CD4-positive, alpha-beta T cell (primary cell): ENCODE data around the gene DRC7. TPM values are rescaled to one million over a fixed set of nuclear protein-coding genes. Genes with fewer than 3 reads are reported as not detected.

Experiments
- ATAC-seq: fragments of 200-7000 bp; cut with Tn5 transposase; one replicate; pipeline ENCODE4 v1.10.0; 2022; ENCODE audit warnings: mild to moderate bottlenecking; ENCODE audit not compliant: poor library complexity
- CTCF ChIA-PET: fragments of 350-600 bp; sonication (Branson Sonifier 250); formaldehyde crosslinking; loops from one replicate; lab custom pipeline; 2021; ENCODE audit warnings: antibody characterized with exemption, inconsistent platforms; lab: Charles Lee
- POLR2A ChIA-PET: fragments of 350-600 bp; sonication (Branson Sonifier 250); formaldehyde crosslinking; loops from one replicate; lab custom pipeline; 2021; ENCODE audit warnings: antibody characterized with exemption, inconsistent platforms; lab: Charles Lee
- DNase-seq, 14 experiments: peaks; one replicate each; pipeline ENCODE4 v3.0.0-alpha.2; 2013 to 2020; ENCODE audit warnings: mixed read lengths in 2 of 14
- H3K27ac ChIP-seq, 2 donors: one replicate each; pipeline versions ENCODE4 v1.5.1 to v1.7.0; 2013; ENCODE audit warnings: low read length in 2 of 2, low read depth in 1 of 2, mild to moderate bottlenecking in 1 of 2
- H3K27me3 ChIP-seq, 2 experiments: 1 replicate in 1 of 2; 2 replicates in 1 of 2; pipeline versions ENCODE4 v1.6.1 to v1.7.0; 2013; ENCODE audit warnings: low read length in 2 of 2, control low read depth in 1 of 2, mild to moderate bottlenecking in 1 of 2, moderate library complexity in 1 of 2; ENCODE audit not compliant: insufficient read depth in 2 of 2, control insufficient read depth in 1 of 2
- H3K36me3 ChIP-seq: one replicate; pipeline ENCODE4 v1.6.1; 2013; ENCODE audit warnings: low read length, control low read depth; ENCODE audit not compliant: insufficient read depth
- H3K4me1 ChIP-seq: one replicate; pipeline ENCODE4 v1.6.1; 2013; ENCODE audit warnings: low read length, control low read depth; ENCODE audit not compliant: insufficient read depth
- H3K4me3 ChIP-seq: one replicate; pipeline ENCODE4 v1.5.1; 2013; ENCODE audit warnings: mild to moderate bottlenecking, low read length, moderate library complexity
- H3K9me3 ChIP-seq, 2 experiments: 1 replicate in 1 of 2; 2 replicates in 1 of 2; pipeline versions ENCODE4 v1.6.1 to v1.7.0; 2013; ENCODE audit warnings: low read length in 2 of 2, mild to moderate bottlenecking in 2 of 2, control low read depth in 1 of 2, moderate library complexity in 1 of 2; ENCODE audit not compliant: control insufficient read depth in 1 of 2, insufficient read depth in 1 of 2
- H3K27ac Mint-ChIP-seq: one replicate; pipeline ENCODE4 v1.8.0; 2020; ENCODE audit warnings: mixed read lengths
- H3K27me3 Mint-ChIP-seq: one replicate; pipeline ENCODE4 v1.8.0; 2021; ENCODE audit warnings: mixed read lengths
- H3K36me3 Mint-ChIP-seq: one replicate; pipeline ENCODE4 v1.8.0; 2021; ENCODE audit warnings: low read depth, mixed read lengths
- H3K4me1 Mint-ChIP-seq: one replicate; pipeline ENCODE4 v1.8.0; 2021; ENCODE audit warnings: low read depth, mixed read lengths
- H3K4me3 Mint-ChIP-seq: one replicate; pipeline ENCODE4 v1.8.0; 2020; ENCODE audit warnings: mild to moderate bottlenecking, mixed read lengths
- H3K9me3 Mint-ChIP-seq: one replicate; pipeline ENCODE4 v1.8.0; 2020; ENCODE audit warnings: mixed read lengths
- CTCF ChIP-seq: fragments of 200-600 bp; IDR thresholded peaks from one replicate; pipeline ENCODE4 v1.8.0; 2022; ENCODE audit warnings: antibody characterized with exemption, mild to moderate bottlenecking
- intact Hi-C, 2 experiments: fragments of 100-400 bp; cut with DNase I in 1 of 2; cut with micrococcal nuclease in 1 of 2; formaldehyde crosslinking; loops; one replicate each; pipeline versions ENCODE4 v1.15.1 to v1.9.0; 2023 to 2025; cut with DNase I, micrococcal nuclease
- total RNA-seq, 174 experiments: library from RNA in 2 of 174; stranded (reverse) in 2 of 174; gene quantifications; one replicate each; pipeline ENCODE4 v1.2.3 and lab custom pipeline; 2021 to 2026

Gene DRC7
- total RNA-seq, 2 experiments from 2014 or later: not detected

DNA sequence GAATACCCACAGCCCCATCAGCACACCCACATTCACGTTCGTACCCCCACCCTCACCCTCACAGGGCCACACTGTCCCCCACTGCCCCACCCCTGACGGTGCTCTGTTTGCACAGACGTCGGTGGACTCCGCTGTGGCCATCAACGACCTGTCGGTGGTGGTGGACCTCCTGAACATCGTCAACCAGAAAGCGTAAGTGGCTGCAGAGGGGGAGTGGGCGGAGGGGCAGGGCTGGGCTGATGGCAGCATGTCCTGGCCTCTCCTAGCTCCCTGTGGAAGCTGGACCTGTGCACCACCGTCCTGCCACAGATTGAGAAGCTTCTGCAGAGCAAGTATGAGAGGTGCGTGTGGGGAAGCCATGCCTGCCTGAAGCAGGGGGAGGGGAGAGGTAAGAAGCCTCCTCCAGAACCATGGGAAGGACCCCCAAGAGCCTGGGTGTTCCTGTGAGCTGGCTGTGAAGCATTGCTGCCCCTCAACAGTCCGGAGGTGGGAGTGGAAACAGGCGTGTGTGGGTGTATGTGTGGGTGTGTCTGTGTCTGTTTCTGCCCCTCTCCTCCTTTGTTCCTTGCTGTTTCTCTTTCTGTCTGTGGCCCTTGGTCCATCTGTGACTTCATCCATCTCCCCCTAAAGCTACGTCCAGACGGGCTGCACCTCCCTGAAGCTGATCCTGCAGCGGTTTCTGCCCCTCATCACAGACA is 61.3 kb downstream of the DRC7 start:
- ChIA-PET POLR2A (no interaction called here), CTCF (interaction anchor here (1.1 kb wide), 1 partner anchor 10 kb away, joined by 3 read pairs; no protein-coding TSS in a partner anchor)
- ATAC-seq (no peak), DNase-seq (no peak)
- peaks cover 11% of the 10 kb centered on the region for H3K36me3 Mint-ChIP-seq
- H3K9me3 Mint-ChIP-seq: no peaks in the 10 kb centered on the region
- no peak overlapping the region for H3K27ac Mint-ChIP-seq
- intact Hi-C loops: loop anchor here (2.0 to 10.0 kb wide), 4 partner anchors 109 to 731 kb away; no protein-coding TSS in a partner anchor
- peaks cover 15% of the 10 kb centered on the region for H3K4me1 ChIP-seq
- no peak overlapping the region for H3K4me3 ChIP-seq
- no peak overlapping the region for H3K27ac ChIP-seq
- H3K9me3 ChIP-seq: no peaks in the 10 kb centered on the region
- no peaks in the 10 kb centered on the region for H3K4me1 Mint-ChIP-seq
- no peaks in the 10 kb centered on the region for H3K27me3 Mint-ChIP-seq
- no peaks in the 10 kb centered on the region for H3K27me3 ChIP-seq
- no peak for TF ChIP-seq CTCF
- H3K36me3 ChIP-seq: peaks cover 9% of the 10 kb centered on the region
- H3K4me3 Mint-ChIP-seq: no peak overlapping the region

- Histone ChIP-seq H3K4me1 (peaks cover 15% of the 10 kb centered on the region), H3K27ac (no peak overlapping the region), H3K4me3 (no peak overlapping the region), H3K27me3 (no peaks in the 10 kb centered on the region), H3K36me3 (peaks cover 9% of the 10 kb centered on the region), H3K9me3 (no peaks in the 10 kb centered on the region)
- Mint-ChIP-seq H3K27me3 (no peaks in the 10 kb centered on the region), H3K4me1 (no peaks in the 10 kb centered on the region), H3K27ac (no peak overlapping the region), H3K36me3 (peaks cover 10% of the 10 kb centered on the region), H3K9me3 (no peaks in the 10 kb centered on the region), H3K4me3 (no peak overlapping the region)
- ATAC-seq (no peak), DNase-seq (no peak)
- CTCF ChIA-PET: interaction anchor here (1.1 to 1.3 kb wide), 2 partner anchors 11 to 38 kb away, joined by 3 read pairs; no protein-coding TSS in a partner anchor
- POLR2A ChIA-PET: interaction anchor here (0.6 kb wide), 1 partner anchor 11 kb away, joined by 3 read pairs; no protein-coding TSS in a partner anchor
- intact Hi-C loops: loop anchor here (2.0 to 10.0 kb wide), 4 partner anchors 108 to 731 kb away; no protein-coding TSS in a partner anchor
- TF ChIP-seq CTCF: no peak
Measured at GRCh38 chr16:57756424-57757325, 62.1 kb downstream of the DRC7 start.

DNA sequence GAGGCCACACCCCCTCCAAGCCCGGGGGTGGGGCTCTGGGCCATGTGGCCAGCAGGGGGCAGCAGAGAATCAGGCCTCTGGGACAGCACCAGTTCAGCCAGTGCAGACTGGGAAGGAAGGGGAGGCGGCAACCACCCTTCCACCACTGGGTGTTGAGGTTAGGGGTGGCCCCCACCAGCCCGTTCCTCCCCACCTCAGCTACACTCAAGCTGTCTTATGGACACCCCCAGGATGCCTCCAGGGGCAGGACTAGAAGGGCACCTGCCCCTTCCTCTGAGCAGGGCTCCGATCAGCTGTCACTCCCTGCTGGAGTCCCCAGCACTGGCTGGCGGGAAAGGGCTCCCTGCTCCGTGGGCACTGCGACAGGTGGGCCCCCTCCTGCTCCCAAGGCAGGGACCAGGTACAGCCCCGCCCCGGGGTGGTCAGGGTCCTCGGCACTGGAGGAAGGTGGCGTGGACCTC is 62.8 kb downstream of the DRC7 start:
- TF ChIP-seq CTCF: peak; percentile 89
- ATAC-seq (peak; percentile 98), DNase-seq (peak; percentile 79 to 93 (median 88))
- no peak overlapping the region for H3K4me3 ChIP-seq
- peaks cover 15% of the 10 kb centered on the region for H3K4me1 ChIP-seq
- Mint-ChIP-seq H3K27me3 (no peaks in the 10 kb centered on the region), H3K36me3 (peaks cover 4% of the 10 kb centered on the region), H3K4me1 (no peaks in the 10 kb centered on the region), H3K9me3 (no peaks in the 10 kb centered on the region), H3K27ac (no peak overlapping the region), H3K4me3 (no peak overlapping the region)
- H3K36me3 ChIP-seq: peaks cover 9% of the 10 kb centered on the region
- ChIA-PET CTCF (interaction anchor here (0.8 to 1.3 kb wide), 3 partner anchors 11 to 37 kb away, joined by 3 read pairs; no protein-coding TSS in a partner anchor), POLR2A (interaction anchor here (0.6 kb wide), 1 partner anchor 22 kb away, joined by 3 read pairs; the partner anchor contains the start of gene KATNB1)
- H3K9me3 ChIP-seq: no peaks in the 10 kb centered on the region
- no peak overlapping the region for H3K27ac ChIP-seq
- intact Hi-C loops: loop anchor here (2.0 to 10.0 kb wide), 4 partner anchors 107 to 730 kb away; no protein-coding TSS in a partner anchor
- H3K27me3 ChIP-seq: no peaks in the 10 kb centered on the region
